Measurements from ENCODE around the gene UACA.

GRCh38 chr15:70659662-70660061 is 103.7 kb downstream of the UACA start:
- TF ChIP-seq MAZ (CRISPR knock-in tag; conservative IDR thresholded peaks at IDR 0.05 in 1 of 2, IDR thresholded peaks at IDR 0.05 in 1 of 2) = no peak
- TF ChIP-seq POLR2A (conservative IDR thresholded peaks at IDR 0.05) = no peak
- no peak for TF ChIP-seq ESRRA (IDR thresholded peaks at IDR 0.05; ENCODE audit: borderline replicate concordance, low read depth)
- TF ChIP-seq ID3 (CRISPR knock-in tag; IDR thresholded peaks at IDR 0.05) = no peak
- no peak for TF ChIP-seq ID3 (tag; IDR thresholded peaks at IDR 0.05)
- no peak for TF ChIP-seq PCBP2 (IDR thresholded peaks at IDR 0.05; ENCODE audit: low read depth, low read length, poor library complexity, severe bottlenecking)

Data from K562 (cell line).